Daoy (cell line): Measurements from ENCODE around the gene SLCO2B1. TPM values are rescaled to one million over a fixed set of nuclear protein-coding genes. Genes with fewer than 3 reads are reported as not detected.
A peak's percentile ranks its signal among the peaks of the same experiment; 100 is the strongest.
"Not testable (repeated sequence)": the region's sequence is repeated elsewhere in the genome, so short reads cannot be mapped to it uniquely, and the experiment has no call there.

Experiments used
- DNase-seq: peaks from one replicate; pipeline ENCODE4 v3.0.0-alpha.2; 2015; ENCODE audit warnings: low read depth
- total RNA-seq: library from RNA; depleted of rRNA; stranded (reverse); fragments of >200 nt; shearing (Covaris generic); gene quantifications from 2 replicates; pipeline ENCODE4 v1.2.3, GENCODE V29; 2014; rRNA removed

SLCO2B1 gene
- 0.15 and 0.51 TPM in 2 replicates for total RNA-seq

GRCh38 chr11:75150879-75151278, at the start of gene SLCO2B1:
SLCO2B1 (plus strand) TSS chr11:75151107; CDS start chr11:75151382, 275 bp downstream.
- no peak for DNase-seq

- DNase-seq: no peak
These were observed 49.3 kb upstream of the SLCO2B1 start for GRCh38 chr11:75101424-75102128.

- peak; percentile 63 for DNase-seq
These were observed 47.4 kb upstream of the SLCO2B1 start for GRCh38 chr11:75103380-75104026.

GRCh38 chr11:75105462-75105925, 45.4 kb upstream of the SLCO2B1 start:
- DNase-seq: peak; percentile 73

- DNase-seq: not testable (repeated sequence)
These were observed 44.8 kb upstream of the SLCO2B1 start for GRCh38 chr11:75105967-75106681.

- peak; percentile 51 for DNase-seq
These were observed 43.7 kb upstream of the SLCO2B1 start for GRCh38 chr11:75107187-75107586.

- no peak for DNase-seq
These were observed 38.7 kb upstream of the SLCO2B1 start for GRCh38 chr11:75112200-75112599.

- DNase-seq: no peak
These were observed 37.9 kb upstream of the SLCO2B1 start for GRCh38 chr11:75113030-75113429.

- no peak for DNase-seq
These were observed 36.4 kb upstream of the SLCO2B1 start for GRCh38 chr11:75114465-75114864.

GRCh38 chr11:75118577-75118976, 32.3 kb upstream of the SLCO2B1 start:
- no peak for DNase-seq

GRCh38 chr11:75126564-75126963, 24.3 kb upstream of the SLCO2B1 start:
- no peak for DNase-seq

GRCh38 chr11:75132080-75132479, 18.8 kb upstream of the SLCO2B1 start:
- DNase-seq: no peak

GRCh38 chr11:75133976-75134375, 16.9 kb upstream of the SLCO2B1 start:
- DNase-seq: no peak

GRCh38 chr11:75135021-75135650, 15.8 kb upstream of the SLCO2B1 start:
- DNase-seq: no peak

GRCh38 chr11:75135651-75136050, 15.3 kb upstream of the SLCO2B1 start:
- DNase-seq: no peak

GRCh38 chr11:75140269-75141138, 10.4 kb upstream of the SLCO2B1 start:
- peak; percentile 63 for DNase-seq

- no peak for DNase-seq
These were observed 9.7 kb upstream of the SLCO2B1 start for GRCh38 chr11:75141166-75141565.

- DNase-seq: peak; percentile 96
These were observed 8.0 kb upstream of the SLCO2B1 start for GRCh38 chr11:75142714-75143419.

GRCh38 chr11:75143420-75143731, 7.5 kb upstream of the SLCO2B1 start:
- no peak for DNase-seq

- DNase-seq: no peak
These were observed 6.2 kb upstream of the SLCO2B1 start for GRCh38 chr11:75144716-75145014.
